GM12878 (cell line): ENCODE measurements around the gene MID1.

Source experiments
- BRCA1 ChIP-seq: IDR thresholded peaks from 2 replicates; pipeline ENCODE4 v1.6.1; 2011; ENCODE audit warnings: low read depth, low read length, improper control_type of control experiment
- CEBPB ChIP-seq, 2 experiments: fragments of 150-350 bp in 1 of 2; IDR thresholded peaks; 2 replicates each; pipeline ENCODE4 v1.6.1; 2012 to 2014; ENCODE audit warnings: low read depth in 2 of 2, low read length in 2 of 2, borderline replicate concordance in 1 of 2, inconsistent platforms in 1 of 2
- MXI1 ChIP-seq: fragments of 150-350 bp; IDR thresholded peaks from 2 replicates; pipeline ENCODE4 v1.6.1; 2011; ENCODE audit warnings: low read depth, mild to moderate bottlenecking, inconsistent platforms, low read length, improper control_type of control experiment
- RB1 ChIP-seq: fragments of 450-650 bp; formaldehyde crosslinking; IDR thresholded peaks from 2 replicates; pipeline ENCODE4 v1.6.1; 2017; ENCODE audit warnings: mild to moderate bottlenecking, borderline replicate concordance
- TARDBP ChIP-seq: IDR thresholded peaks from 2 replicates; pipeline ENCODE4 v1.6.1; 2016; ENCODE audit warnings: borderline replicate concordance
- TCF12 ChIP-seq: IDR thresholded peaks from 2 replicates; pipeline ENCODE4 v1.6.1; 2011; ENCODE audit warnings: low read depth, mild to moderate bottlenecking, low read length
- ZNF274 ChIP-seq: IDR thresholded peaks from one replicate; pipeline ENCODE4 v1.8.0; 2011; ENCODE audit not compliant: insufficient read length, insufficient read depth
- TF ChIP-seq, protein P1 (sequence below): fragments of 450-650 bp; formaldehyde crosslinking; IDR thresholded peaks from 2 replicates; pipeline ENCODE4 v1.4.0; 2020; ENCODE audit warnings: mild to moderate bottlenecking, moderate library complexity
- TF ChIP-seq, protein P2 (sequence below): IDR thresholded peaks from 2 replicates; pipeline ENCODE4 v1.6.1; 2012; ENCODE audit warnings: low read depth, low read length, improper control_type of control experiment
- TF ChIP-seq, protein P3 (sequence below), 3 experiments: IDR thresholded peaks in 2 of 3; conservative IDR thresholded peaks in 1 of 3; 2 replicates each; pipeline ENCODE4 v1.5.1; 2011; ENCODE audit warnings: low read depth in 3 of 3, low read length in 3 of 3, mild to moderate bottlenecking in 3 of 3, control low read depth in 2 of 3, moderate library complexity in 2 of 3, inconsistent platforms in 1 of 3, mixed read lengths in 1 of 3; ENCODE audit not compliant: control insufficient read depth in 2 of 3, insufficient read depth in 1 of 3; ENCODE audit errors: extremely low read depth in 1 of 3
- TF ChIP-seq, protein P4 (sequence below): fragments of 450-650 bp; IDR thresholded peaks from 2 replicates; pipeline ENCODE4 v1.6.1; 2017; ENCODE audit warnings: mild to moderate bottlenecking, low read depth, inconsistent platforms; ENCODE audit not compliant: poor library complexity, severe bottlenecking
- TF ChIP-seq, protein P5 (sequence below): IDR thresholded peaks from 2 replicates; pipeline ENCODE4 v1.6.1; 2011; ENCODE audit warnings: mild to moderate bottlenecking, low read depth, low read length, moderate library complexity; ENCODE audit not compliant: insufficient replicate concordance
- TF ChIP-seq, protein P6 (sequence below): fragments of 150-350 bp; IDR thresholded peaks from 2 replicates; pipeline ENCODE4 v1.6.1; 2016; ENCODE audit warnings: low read depth, low read length
- TF ChIP-seq, protein P7 (sequence below): fragments of 450-650 bp; IDR thresholded peaks from 2 replicates; pipeline ENCODE4 v1.6.1; 2018; ENCODE audit warnings: mild to moderate bottlenecking, low read depth, moderate library complexity; ENCODE audit not compliant: partially characterized antibody

DNA sequence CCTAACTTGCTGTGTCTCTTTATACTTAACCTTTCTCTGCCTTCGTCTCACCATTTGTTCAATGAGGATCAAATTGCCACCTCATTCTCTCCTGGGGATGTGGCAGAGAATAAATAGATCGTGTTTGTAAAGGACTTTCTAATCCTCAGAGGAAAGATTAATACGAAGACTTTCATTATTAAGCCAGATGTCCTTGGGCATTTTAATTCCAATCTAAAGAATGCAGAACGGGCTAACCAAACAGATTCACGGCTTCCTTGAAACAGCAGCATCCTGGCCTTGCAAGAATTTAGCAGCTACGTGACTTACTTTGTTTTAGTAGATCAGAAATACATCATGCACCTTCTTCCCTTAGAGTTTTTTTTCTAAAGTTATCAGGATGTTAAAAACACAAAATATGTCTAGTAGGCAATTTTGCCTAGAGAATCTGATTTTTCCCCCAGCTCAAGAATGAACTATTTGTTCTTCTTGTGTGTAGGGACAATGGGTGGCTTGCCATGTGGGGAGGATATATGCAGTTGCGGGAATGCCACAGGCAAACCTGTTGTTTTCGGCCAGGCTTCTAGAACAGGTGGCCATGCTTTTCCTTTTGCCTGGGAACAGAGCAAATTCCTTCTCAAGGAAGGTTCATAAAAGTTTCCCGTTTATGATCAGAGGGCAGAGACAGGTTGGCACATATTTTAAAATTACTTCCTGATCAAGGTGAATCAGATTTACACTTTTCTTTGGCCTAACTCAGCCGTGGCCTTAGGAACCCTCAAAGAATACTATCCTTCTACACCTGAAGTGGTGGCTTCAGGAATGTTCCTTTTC is 3.0 kb downstream of the MID1 start:
- TF ChIP-seq, protein P1, sequence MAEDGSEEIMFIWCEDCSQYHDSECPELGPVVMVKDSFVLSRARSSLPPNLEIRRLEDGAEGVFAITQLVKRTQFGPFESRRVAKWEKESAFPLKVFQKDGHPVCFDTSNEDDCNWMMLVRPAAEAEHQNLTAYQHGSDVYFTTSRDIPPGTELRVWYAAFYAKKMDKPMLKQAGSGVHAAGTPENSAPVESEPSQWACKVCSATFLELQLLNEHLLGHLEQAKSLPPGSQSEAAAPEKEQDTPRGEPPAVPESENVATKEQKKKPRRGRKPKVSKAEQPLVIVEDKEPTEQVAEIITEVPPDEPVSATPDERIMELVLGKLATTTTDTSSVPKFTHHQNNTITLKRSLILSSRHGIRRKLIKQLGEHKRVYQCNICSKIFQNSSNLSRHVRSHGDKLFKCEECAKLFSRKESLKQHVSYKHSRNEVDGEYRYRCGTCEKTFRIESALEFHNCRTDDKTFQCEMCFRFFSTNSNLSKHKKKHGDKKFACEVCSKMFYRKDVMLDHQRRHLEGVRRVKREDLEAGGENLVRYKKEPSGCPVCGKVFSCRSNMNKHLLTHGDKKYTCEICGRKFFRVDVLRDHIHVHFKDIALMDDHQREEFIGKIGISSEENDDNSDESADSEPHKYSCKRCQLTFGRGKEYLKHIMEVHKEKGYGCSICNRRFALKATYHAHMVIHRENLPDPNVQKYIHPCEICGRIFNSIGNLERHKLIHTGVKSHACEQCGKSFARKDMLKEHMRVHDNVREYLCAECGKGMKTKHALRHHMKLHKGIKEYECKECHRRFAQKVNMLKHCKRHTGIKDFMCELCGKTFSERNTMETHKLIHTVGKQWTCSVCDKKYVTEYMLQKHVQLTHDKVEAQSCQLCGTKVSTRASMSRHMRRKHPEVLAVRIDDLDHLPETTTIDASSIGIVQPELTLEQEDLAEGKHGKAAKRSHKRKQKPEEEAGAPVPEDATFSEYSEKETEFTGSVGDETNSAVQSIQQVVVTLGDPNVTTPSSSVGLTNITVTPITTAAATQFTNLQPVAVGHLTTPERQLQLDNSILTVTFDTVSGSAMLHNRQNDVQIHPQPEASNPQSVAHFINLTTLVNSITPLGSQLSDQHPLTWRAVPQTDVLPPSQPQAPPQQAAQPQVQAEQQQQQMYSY (CRISPR knock-in tag) = no peak
- TF ChIP-seq, protein P2, sequence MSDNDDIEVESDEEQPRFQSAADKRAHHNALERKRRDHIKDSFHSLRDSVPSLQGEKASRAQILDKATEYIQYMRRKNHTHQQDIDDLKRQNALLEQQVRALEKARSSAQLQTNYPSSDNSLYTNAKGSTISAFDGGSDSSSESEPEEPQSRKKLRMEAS = no peak
- TF ChIP-seq, protein P3, sequence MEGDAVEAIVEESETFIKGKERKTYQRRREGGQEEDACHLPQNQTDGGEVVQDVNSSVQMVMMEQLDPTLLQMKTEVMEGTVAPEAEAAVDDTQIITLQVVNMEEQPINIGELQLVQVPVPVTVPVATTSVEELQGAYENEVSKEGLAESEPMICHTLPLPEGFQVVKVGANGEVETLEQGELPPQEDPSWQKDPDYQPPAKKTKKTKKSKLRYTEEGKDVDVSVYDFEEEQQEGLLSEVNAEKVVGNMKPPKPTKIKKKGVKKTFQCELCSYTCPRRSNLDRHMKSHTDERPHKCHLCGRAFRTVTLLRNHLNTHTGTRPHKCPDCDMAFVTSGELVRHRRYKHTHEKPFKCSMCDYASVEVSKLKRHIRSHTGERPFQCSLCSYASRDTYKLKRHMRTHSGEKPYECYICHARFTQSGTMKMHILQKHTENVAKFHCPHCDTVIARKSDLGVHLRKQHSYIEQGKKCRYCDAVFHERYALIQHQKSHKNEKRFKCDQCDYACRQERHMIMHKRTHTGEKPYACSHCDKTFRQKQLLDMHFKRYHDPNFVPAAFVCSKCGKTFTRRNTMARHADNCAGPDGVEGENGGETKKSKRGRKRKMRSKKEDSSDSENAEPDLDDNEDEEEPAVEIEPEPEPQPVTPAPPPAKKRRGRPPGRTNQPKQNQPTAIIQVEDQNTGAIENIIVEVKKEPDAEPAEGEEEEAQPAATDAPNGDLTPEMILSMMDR (IDR thresholded peaks at IDR 0.05 in 2 of 3, conservative IDR thresholded peaks at IDR 0.05 in 1 of 3; ENCODE audit: control insufficient read depth in 2 of 3, extremely low read depth in 1 of 3, insufficient read depth in 1 of 3, low read depth in 3 of 3, low read length in 3 of 3) = no peak
- no peak for TF ChIP-seq TARDBP
- TF ChIP-seq CEBPB (IDR thresholded peaks at IDR 0.05; ENCODE audit: borderline replicate concordance in 1 of 2, low read depth in 2 of 2, low read length in 2 of 2) = no peak
- TF ChIP-seq, protein P4, sequence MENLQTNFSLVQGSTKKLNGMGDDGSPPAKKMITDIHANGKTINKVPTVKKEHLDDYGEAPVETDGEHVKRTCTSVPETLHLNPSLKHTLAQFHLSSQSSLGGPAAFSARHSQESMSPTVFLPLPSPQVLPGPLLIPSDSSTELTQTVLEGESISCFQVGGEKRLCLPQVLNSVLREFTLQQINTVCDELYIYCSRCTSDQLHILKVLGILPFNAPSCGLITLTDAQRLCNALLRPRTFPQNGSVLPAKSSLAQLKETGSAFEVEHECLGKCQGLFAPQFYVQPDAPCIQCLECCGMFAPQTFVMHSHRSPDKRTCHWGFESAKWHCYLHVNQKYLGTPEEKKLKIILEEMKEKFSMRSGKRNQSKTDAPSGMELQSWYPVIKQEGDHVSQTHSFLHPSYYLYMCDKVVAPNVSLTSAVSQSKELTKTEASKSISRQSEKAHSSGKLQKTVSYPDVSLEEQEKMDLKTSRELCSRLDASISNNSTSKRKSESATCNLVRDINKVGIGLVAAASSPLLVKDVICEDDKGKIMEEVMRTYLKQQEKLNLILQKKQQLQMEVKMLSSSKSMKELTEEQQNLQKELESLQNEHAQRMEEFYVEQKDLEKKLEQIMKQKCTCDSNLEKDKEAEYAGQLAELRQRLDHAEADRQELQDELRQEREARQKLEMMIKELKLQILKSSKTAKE = no peak
- TF ChIP-seq RB1 = no peak
- TF ChIP-seq, protein P5, sequence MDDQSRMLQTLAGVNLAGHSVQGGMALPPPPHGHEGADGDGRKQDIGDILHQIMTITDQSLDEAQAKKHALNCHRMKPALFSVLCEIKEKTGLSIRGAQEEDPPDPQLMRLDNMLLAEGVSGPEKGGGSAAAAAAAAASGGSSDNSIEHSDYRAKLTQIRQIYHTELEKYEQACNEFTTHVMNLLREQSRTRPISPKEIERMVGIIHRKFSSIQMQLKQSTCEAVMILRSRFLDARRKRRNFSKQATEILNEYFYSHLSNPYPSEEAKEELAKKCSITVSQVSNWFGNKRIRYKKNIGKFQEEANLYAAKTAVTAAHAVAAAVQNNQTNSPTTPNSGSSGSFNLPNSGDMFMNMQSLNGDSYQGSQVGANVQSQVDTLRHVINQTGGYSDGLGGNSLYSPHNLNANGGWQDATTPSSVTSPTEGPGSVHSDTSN = no peak
- TF ChIP-seq, protein P6, sequence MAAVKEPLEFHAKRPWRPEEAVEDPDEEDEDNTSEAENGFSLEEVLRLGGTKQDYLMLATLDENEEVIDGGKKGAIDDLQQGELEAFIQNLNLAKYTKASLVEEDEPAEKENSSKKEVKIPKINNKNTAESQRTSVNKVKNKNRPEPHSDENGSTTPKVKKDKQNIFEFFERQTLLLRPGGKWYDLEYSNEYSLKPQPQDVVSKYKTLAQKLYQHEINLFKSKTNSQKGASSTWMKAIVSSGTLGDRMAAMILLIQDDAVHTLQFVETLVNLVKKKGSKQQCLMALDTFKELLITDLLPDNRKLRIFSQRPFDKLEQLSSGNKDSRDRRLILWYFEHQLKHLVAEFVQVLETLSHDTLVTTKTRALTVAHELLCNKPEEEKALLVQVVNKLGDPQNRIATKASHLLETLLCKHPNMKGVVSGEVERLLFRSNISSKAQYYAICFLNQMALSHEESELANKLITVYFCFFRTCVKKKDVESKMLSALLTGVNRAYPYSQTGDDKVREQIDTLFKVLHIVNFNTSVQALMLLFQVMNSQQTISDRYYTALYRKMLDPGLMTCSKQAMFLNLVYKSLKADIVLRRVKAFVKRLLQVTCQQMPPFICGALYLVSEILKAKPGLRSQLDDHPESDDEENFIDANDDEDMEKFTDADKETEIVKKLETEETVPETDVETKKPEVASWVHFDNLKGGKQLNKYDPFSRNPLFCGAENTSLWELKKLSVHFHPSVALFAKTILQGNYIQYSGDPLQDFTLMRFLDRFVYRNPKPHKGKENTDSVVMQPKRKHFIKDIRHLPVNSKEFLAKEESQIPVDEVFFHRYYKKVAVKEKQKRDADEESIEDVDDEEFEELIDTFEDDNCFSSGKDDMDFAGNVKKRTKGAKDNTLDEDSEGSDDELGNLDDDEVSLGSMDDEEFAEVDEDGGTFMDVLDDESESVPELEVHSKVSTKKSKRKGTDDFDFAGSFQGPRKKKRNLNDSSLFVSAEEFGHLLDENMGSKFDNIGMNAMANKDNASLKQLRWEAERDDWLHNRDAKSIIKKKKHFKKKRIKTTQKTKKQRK = no peak
- TF ChIP-seq, protein P7, sequence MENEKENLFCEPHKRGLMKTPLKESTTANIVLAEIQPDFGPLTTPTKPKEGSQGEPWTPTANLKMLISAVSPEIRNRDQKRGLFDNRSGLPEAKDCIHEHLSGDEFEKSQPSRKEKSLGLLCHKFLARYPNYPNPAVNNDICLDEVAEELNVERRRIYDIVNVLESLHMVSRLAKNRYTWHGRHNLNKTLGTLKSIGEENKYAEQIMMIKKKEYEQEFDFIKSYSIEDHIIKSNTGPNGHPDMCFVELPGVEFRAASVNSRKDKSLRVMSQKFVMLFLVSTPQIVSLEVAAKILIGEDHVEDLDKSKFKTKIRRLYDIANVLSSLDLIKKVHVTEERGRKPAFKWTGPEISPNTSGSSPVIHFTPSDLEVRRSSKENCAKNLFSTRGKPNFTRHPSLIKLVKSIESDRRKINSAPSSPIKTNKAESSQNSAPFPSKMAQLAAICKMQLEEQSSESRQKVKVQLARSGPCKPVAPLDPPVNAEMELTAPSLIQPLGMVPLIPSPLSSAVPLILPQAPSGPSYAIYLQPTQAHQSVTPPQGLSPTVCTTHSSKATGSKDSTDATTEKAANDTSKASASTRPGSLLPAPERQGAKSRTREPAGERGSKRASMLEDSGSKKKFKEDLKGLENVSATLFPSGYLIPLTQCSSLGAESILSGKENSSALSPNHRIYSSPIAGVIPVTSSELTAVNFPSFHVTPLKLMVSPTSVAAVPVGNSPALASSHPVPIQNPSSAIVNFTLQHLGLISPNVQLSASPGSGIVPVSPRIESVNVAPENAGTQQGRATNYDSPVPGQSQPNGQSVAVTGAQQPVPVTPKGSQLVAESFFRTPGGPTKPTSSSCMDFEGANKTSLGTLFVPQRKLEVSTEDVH = no peak
- TF ChIP-seq BRCA1 = no peak
- no peak for TF ChIP-seq ZNF274
- no peak for TF ChIP-seq TCF12
- TF ChIP-seq MXI1 = no peak
